Activated CD4-positive, alpha-beta T cell treated with anti-CD3 and anti-CD28 coated beads for 36 hours (primary cell): Measurements from ENCODE around the gene MGMT. TPM values are rescaled to one million over a fixed set of nuclear protein-coding genes. Genes with fewer than 3 reads are reported as not detected.

Experiments used
- ATAC-seq: fragments of 200-7000 bp; cut with Tn5 transposase; one replicate; pipeline ENCODE4 v1.10.0; 2021; ENCODE audit warnings: mild to moderate bottlenecking, moderate library complexity
- CTCF ChIA-PET: fragments of 350-600 bp; sonication (Branson Sonifier 250); formaldehyde crosslinking; loops from one replicate; lab custom pipeline; 2021; ENCODE audit warnings: antibody characterized with exemption; lab: Charles Lee
- POLR2A ChIA-PET: fragments of 350-600 bp; sonication (Branson Sonifier 250); formaldehyde crosslinking; loops from one replicate; lab custom pipeline; 2021; ENCODE audit warnings: antibody characterized with exemption, inconsistent platforms; lab: Charles Lee
- DNase-seq: peaks from one replicate; pipeline ENCODE4 v3.0.0-alpha.2; 2020
- H3K27ac Mint-ChIP-seq: one replicate; pipeline ENCODE4 v1.8.0; 2021; ENCODE audit warnings: mixed read lengths
- H3K27me3 Mint-ChIP-seq: one replicate; pipeline ENCODE4 v1.8.0; 2021; ENCODE audit warnings: mixed read lengths
- H3K36me3 Mint-ChIP-seq: one replicate; pipeline ENCODE4 v1.8.0; 2021; ENCODE audit warnings: low read depth, mixed read lengths
- H3K4me1 Mint-ChIP-seq: one replicate; pipeline ENCODE4 v1.8.0; 2021; ENCODE audit warnings: mixed read lengths
- H3K4me3 Mint-ChIP-seq: one replicate; pipeline ENCODE4 v1.8.0; 2021; ENCODE audit warnings: mild to moderate bottlenecking, moderate library complexity, mixed read lengths
- H3K9me3 Mint-ChIP-seq: one replicate; pipeline ENCODE4 v1.8.0; 2021; ENCODE audit warnings: low read depth, mixed read lengths
- intact Hi-C, 2 experiments: fragments of 100-400 bp; cut with DNase I in 1 of 2; cut with micrococcal nuclease in 1 of 2; formaldehyde crosslinking; loops; one replicate each; pipeline versions ENCODE4 v1.14.2 to v1.15.1; 2022 to 2024; cut with DNase I, micrococcal nuclease
- total RNA-seq, 2 experiments: library from RNA; stranded (reverse); gene quantifications; one replicate each; pipeline ENCODE4 v1.2.3, GENCODE V29; 2021

The MGMT gene
- total RNA-seq, 2 experiments from 2014 or later, result 18.0 to 22.8 TPM

- no peak overlapping the region for H3K27ac Mint-ChIP-seq
- H3K36me3 Mint-ChIP-seq, result no peaks in the 10 kb centered on the region
- H3K9me3 Mint-ChIP-seq, result peaks cover 8% of the 10 kb centered on the region
- POLR2A ChIA-PET, result no interaction called here
- H3K27me3 Mint-ChIP-seq, result no peaks in the 10 kb centered on the region
- intact Hi-C loops, result no loop called here
- DNase-seq, result no peak
- no peak for ATAC-seq
- H3K4me1 Mint-ChIP-seq, result no peaks in the 10 kb centered on the region
- H3K4me3 Mint-ChIP-seq, result no peak overlapping the region
- CTCF ChIA-PET, result no interaction called here
Observed at GRCh38 chr10:129811208-129811607, 344.2 kb downstream of the MGMT start.

GRCh38 chr10:129812398-129812797 is 345.4 kb downstream of the MGMT start:
- CTCF ChIA-PET, result no interaction called here
- Mint-ChIP-seq H3K36me3 (no peaks in the 10 kb centered on the region), H3K4me3 (no peak overlapping the region), H3K4me1 (no peaks in the 10 kb centered on the region), H3K9me3 (no peaks in the 10 kb centered on the region), H3K27ac (no peak overlapping the region), H3K27me3 (no peaks in the 10 kb centered on the region)
- ATAC-seq, result no peak
- DNase-seq, result no peak
- intact Hi-C loops, result no loop called here
- POLR2A ChIA-PET, result interaction anchor here (0.7 kb wide), 1 partner anchor 85 kb away, joined by 5 read pairs; no protein-coding TSS in a partner anchor

- no peak overlapping the region for H3K27ac Mint-ChIP-seq
- DNase-seq, result no peak
- no peaks in the 10 kb centered on the region for H3K36me3 Mint-ChIP-seq
- no peak overlapping the region for H3K4me3 Mint-ChIP-seq
- H3K9me3 Mint-ChIP-seq, result no peaks in the 10 kb centered on the region
- H3K4me1 Mint-ChIP-seq, result no peaks in the 10 kb centered on the region
- no peaks in the 10 kb centered on the region for H3K27me3 Mint-ChIP-seq
- ChIA-PET CTCF (interaction anchor here (1.1 kb wide), 1 partner anchor 11 kb away, joined by 4 read pairs; no protein-coding TSS in a partner anchor), POLR2A (no interaction called here)
- intact Hi-C loops, result no loop called here
- no peak for ATAC-seq
Observed at GRCh38 chr10:129814681-129815646, 347.9 kb downstream of the MGMT start.

- intact Hi-C loops, result no loop called here
- POLR2A ChIA-PET, result no interaction called here
Observed at GRCh38 chr10:129815898-129816655, 349.0 kb downstream of the MGMT start.

GRCh38 chr10:129816656-129817045 is 349.6 kb downstream of the MGMT start:
- H3K27me3 Mint-ChIP-seq, result no peaks in the 10 kb centered on the region
- H3K36me3 Mint-ChIP-seq, result no peaks in the 10 kb centered on the region
- no peak overlapping the region for H3K27ac Mint-ChIP-seq
- POLR2A ChIA-PET, result no interaction called here
- H3K4me1 Mint-ChIP-seq, result no peaks in the 10 kb centered on the region
- DNase-seq, result no peak
- no peaks in the 10 kb centered on the region for H3K9me3 Mint-ChIP-seq
- intact Hi-C loops, result no loop called here
- CTCF ChIA-PET, result no interaction called here
- ATAC-seq, result no peak
- no peak overlapping the region for H3K4me3 Mint-ChIP-seq

More at GRCh38 chr10:129815898-129816655, 349.0 kb downstream of the MGMT start:
- CTCF ChIA-PET, result interaction anchor here (1.1 kb wide), 1 partner anchor 12 kb away, joined by 4 read pairs; no protein-coding TSS in a partner anchor
- no peak overlapping the region for H3K4me3 Mint-ChIP-seq
- no peaks in the 10 kb centered on the region for H3K9me3 Mint-ChIP-seq
- DNase-seq (no peak), ATAC-seq (no peak)
- no peaks in the 10 kb centered on the region for H3K4me1 Mint-ChIP-seq
- no peaks in the 10 kb centered on the region for H3K27me3 Mint-ChIP-seq
- no peak overlapping the region for H3K27ac Mint-ChIP-seq
- no peaks in the 10 kb centered on the region for H3K36me3 Mint-ChIP-seq
